HG03025 (cell line): ENCODE data around the gene FASTKD3.
A peak's percentile ranks its signal among the peaks of the same experiment; 100 is the strongest.

ENCODE experiments used
- ATAC-seq: cut with Tn5 transposase; IDR thresholded peaks from one replicate; pipeline ENCODE4 v1.9.1; 2021; ENCODE audit warnings: mild to moderate bottlenecking, moderate library complexity; ENCODE audit not compliant: unreplicated experiment, low FRiP score

FASTKD3 gene

DNA sequence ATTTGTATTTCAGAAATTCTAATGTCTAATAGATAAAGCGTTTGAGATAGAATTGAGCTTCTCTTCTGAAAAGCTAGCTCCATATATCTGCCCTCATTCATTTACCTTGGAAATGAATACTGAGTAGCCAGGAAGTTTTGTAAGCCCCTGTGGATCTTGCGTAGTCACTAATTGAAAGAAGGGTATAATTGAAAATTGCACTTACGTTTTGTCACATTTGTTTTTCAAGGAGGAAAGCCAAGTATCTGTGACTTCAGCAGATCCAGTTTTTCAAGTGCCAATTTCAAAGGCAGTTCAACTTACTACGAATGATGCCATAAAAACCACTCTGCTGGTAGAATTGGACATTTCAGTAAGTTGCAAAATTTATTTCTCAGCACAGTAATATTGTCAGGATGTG is 14.1 kb upstream of the FASTKD3 start:
- no peak for ATAC-seq

DNA sequence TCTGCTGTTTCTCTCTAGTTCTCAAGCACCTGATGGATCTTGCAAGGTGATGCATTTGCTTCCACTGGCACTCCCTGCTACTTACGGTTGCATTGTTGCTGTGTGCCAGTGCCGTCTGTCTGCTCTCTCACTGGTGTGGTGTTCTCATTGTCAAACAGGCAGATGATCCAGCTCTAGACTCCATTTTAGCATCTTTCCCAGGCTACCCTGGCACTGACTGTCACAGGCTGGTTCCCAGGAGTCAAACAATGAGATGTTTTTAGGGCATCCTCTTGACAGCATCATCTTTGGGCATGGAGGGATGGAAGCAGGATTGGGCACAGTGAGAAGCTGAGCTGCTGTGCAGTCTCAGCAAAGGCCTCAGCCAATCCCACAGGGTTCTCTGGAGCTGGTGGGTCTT is 13.0 kb upstream of the FASTKD3 start:
- ATAC-seq, result no peak

DNA sequence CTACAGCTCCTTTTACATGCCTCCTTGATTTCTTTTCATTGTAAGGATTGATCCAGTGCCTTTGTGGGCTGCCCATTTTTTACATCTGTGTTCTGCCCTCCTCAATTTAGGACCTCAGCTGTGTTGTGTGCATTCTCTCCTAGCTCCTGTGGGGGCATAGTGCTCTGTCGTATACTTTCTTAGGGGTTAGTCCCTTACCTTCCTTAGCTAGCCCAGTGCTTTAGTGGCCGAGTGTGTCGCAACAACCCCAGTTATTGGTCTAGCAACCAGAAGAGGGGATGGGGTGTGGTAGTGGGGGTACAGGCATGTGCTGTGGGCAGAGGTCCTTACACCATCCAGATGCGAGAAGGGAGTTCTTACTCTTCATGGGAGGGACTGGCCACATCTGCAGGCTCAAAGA is 12.3 kb upstream of the FASTKD3 start:
- no peak for ATAC-seq

DNA sequence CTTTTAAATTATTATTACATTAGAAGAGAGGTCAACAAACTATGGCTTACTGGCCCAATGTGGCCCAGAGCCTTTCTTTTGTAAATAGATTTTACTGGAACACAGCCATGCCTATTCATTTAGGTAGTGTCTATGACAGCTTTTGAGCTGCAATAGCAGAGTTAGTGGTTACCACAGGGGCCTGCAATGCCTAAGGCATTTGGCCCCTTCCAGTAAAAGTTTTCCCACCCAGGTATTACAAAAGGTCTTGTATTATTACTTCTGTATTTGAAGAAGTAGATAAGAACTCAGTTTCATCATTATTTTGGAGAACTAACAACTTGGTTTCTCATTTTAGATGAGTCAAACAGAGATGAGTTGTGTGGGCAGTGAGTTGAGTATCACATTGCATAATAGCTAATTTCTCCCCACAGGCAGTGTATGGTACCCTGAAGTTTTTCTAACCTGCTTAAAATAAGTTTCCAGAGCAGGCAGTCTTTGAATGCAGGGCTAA is 9.6 kb upstream of the FASTKD3 start:
- ATAC-seq, result peak; percentile 94

DNA sequence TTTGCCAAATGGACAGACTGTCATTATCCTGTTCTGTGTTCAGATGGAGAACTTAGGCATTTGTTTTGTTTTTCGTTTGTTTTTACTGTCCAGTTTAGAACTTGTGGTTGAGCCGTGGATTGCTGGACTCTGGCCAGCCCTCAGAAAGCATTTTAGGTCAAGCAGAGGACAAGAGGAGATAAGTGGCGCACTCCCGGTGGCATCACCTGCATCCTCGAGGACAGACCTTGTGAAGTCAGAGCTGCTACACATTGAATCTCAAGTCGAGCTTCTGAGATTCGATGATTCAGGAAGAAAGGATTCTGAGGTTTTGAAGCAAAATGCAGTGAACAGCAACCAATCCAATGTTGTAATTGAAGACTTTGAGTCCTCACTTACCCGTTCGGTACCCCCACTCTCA is 9.0 kb upstream of the FASTKD3 start:
- no peak for ATAC-seq

DNA sequence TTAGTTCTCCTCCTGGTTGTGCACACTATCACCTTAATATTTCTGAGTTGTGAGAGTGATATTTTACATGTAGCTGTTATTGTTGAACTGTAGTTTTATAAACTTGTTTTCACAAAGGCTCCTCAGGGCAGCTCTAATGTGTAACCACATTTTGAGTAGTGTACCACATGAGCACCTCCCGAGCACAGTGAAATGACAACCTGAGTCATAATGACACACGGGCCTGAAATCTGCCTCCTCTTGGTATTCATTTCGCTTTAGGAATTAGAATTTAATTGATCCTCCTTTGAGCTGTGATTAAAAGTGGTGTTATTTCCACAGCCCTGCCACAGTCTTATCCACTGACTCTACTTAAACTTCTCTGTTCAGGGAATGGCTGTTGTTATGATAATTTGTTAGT is 8.0 kb upstream of the FASTKD3 start:
- peak; percentile 29 for ATAC-seq

DNA sequence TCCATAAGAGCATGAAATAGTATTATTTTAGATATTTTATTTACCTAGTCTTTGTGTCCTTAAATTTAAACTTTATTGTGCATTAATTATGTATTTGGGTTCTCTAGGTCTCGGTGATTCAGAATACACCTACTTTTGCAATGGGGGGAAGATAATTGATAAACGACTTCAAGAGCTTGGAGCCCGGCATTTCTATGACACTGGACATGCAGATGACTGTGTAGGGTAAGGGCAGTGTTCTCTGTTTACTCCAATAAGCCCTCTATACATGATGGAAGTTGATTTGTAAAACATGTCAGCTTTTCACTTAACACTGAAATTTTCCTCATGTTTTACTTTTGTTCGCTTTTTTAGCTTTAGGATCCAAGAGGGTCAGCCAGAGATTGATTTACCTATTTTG is 6.3 kb upstream of the FASTKD3 start:
- ATAC-seq, result no peak

DNA sequence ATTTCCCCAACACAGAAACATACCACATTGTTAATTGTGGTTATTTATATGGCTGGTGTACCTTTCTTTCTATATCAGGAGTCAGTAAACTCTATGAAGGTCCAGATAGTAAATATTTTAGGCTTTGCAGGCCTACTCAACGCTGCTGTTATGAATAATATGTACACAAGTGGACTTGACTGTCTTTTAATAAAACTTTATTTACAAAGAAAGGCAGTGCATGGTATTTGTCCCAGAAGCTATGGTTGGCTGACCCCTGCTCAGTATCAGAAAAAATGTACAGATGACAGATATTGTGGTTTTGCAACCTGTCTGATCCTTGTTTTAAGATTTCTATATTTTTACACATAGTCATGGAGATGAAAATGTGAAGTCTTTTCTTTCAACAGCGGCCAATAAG is 5.8 kb upstream of the FASTKD3 start:
- no peak for ATAC-seq

DNA sequence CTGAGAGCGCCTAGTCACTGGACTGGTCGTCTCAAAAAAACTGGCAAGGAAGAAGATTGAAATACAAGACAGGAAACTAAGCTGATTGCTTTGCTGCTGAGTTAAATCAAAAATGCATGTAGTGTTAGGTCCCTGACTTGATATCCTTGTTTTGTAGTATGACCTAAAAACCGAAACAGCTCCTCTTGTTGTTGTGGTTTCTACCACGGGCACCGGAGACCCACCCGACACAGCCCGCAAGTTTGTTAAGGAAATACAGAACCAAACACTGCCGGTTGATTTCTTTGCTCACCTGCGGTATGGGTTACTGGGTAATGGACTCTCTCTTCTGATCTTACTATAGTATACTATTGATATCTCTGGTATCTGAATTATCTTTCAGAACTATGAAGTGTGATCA is 4.4 kb upstream of the FASTKD3 start:
- peak; percentile 25 for ATAC-seq

DNA sequence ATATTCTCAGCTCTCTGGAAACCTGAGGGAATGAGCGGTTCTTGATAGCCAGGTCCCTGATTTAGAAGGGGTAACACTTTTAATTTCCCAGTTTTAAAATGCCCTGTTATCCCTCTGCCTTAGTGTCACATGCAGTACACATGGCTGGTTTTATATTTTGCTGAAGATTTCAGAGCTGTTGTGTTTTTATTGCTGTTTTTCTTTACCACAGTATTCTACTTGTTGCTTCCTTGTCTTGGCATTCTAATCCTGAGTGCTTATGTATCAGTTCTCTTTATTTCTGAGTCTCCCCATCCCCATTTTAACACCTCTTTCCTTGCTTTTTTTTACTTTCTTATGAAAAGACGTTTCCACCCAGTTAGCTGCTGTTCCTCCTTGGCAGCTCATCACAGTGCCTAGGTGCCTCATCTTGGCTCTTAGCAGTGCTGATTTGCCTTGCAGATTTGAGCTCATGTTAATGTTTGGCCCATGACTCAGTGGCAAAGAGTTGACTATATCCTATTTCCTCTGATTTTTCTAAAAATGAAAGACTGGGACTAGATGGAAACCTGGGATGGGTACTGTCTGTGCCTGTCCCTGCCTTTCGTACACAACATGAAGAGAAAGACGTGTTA is 3.8 kb upstream of the FASTKD3 start:
- no peak for ATAC-seq

DNA sequence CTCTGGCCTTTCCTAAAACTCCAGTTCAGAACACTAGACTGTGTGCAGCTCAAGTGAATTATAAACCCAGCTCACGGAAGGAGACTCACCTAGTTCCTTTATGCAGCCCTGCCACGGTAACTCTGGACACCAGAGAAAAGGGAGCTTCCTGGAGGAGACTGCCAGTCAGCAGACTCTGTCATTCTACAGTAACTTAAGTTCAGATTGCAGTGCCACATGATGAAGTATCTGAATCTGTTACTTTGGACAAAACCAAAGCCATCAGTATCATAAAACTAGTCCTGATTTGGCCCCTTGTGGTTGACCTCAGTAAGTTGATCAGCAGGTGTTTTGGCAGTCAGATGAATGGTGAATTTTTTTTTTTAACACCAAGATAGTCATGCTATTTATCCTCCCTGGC is 2.8 kb upstream of the FASTKD3 start:
- no peak for ATAC-seq

DNA sequence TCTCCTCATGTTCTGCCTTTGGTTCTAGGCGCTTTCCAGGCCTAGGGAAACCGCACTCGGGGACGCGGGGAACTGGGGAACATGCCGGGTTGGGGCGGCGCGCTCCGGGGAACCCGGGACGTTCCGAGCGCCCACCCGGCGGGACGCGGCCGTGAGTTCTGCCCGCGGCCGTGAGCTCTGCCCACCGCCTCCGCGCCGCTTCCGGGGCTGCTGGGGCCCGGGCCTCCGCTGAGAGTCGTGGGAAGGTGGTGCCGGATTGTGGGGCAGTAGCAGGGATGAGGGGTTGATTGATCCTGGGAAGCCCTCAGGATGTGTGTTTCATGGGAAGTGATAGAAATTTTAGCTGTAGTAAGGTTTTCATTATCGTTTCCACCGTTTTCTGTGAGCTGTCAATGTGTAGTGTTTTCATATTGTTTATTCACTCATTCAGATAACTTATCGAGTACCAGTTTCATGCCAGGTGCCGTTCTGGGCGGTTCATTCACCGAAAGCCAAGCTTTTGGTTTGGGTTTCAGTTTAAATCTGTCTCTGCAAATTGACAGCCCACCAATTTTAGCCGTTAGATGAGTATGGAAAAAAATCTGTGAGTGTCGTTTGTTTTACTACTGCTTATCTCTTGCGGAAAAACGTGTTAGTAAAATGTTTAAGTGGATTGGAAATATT is 774 bp upstream of the FASTKD3 start:
- ATAC-seq, result peak; percentile 28

DNA sequence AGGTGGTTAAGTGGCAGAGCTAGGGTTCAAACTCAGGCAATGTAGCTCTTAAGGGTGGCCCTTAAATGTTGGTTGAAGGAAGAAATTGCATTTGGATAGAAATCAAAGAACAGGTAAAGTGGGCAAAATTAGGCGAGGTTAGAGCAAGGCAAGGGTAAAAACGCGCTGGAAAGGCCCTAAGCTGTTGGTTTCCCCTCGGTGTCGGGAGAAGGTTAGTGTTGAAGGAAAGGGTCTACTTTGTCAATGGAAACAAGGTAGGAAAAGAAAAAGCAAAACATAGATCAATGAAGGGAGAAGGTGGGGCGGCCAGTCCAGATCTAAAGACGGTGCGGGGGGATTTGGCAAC is 431 bp downstream of the FASTKD3 start:
- no peak for ATAC-seq

DNA sequence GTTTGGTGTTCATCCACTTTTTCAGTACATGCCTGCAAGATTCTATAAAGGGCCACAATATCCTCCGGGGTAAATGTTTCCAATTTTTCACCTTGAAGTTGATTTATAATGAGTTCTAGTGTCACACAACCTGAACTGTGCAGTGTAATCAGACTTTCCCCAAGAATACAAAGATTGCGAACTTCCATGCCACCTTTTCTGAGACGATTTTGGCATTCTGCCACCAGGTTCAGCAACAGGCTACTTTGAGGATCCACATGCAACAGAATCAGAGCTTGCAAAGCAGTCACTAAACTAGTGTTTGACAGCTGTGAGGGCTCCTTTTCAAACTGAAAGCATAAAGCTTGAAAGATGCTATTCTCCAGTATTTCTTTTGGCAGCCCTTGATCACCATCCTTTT is 1.6 kb downstream of the FASTKD3 start:
- ATAC-seq, result no peak

DNA sequence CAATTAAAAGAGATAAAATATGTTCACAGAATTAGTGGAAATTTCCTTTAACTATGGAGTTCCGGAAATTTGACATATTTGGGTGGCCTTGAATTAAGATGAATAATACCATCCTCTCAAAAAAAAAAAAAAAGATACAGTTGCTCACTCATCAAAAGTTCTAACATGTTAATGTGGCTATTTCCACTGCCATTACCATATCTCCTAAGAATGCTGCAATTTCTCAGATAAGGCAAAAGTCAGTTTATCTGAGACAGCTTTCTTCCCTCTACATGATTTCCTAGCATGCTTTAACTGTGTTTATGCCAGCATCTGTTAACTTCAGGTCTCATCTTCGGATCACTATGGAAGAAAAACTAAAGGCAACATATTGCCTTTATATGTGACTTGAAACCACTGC is 2.6 kb downstream of the FASTKD3 start:
- no peak for ATAC-seq

DNA sequence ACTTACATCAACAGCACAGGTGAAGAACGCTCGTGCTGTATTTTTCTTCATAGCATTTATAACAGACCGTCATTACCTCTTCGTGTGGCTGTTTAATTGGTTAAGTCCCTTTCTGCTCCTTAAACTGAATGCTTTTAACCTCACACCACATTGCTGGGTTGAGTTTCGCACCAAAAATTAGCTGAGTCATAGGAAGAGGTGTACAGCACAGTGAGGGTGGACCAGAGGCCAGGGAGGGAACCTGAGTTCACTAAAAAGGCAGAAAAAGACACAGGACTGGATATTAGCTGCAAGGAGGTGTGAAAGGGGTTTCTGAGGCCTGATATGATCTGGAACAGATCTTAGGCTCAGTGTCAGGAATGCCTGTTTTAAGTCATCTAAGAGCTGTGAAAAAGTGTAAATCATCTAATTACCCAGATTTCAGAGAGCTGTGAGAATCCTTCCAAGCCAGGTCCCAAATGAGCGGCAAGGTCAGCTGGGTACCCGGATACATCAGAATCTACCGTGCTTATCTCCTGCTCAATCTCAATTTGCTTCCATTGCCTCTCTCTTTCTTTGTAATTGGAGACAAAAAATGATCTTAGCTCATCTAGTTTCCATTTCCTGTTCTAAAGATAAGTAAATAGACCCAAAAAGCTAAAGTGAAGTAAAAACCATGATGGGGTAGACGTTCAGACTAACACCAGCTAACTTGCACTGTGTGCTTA is 10.8 kb downstream of the FASTKD3 start:
- ATAC-seq, result no peak

DNA sequence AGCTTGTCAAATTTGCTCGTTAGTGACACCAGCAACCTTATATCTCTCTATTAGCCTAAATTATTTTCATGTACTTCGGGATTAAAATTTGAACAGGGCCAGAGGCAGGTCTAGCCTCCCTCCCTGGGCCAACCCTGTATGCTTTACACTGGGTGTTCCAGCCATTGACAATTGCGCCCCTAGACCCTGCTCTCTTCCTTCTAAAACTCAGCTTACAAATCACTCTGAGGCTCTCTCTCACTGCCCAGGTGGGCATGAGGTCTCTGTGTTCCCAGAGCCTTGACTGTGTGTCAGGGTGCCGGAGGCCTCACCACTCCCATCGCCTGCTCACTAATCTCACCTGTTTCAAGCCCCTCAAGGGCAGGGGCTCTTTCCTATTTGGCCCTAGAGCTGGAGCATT is 11.5 kb downstream of the FASTKD3 start:
- no peak for ATAC-seq

DNA sequence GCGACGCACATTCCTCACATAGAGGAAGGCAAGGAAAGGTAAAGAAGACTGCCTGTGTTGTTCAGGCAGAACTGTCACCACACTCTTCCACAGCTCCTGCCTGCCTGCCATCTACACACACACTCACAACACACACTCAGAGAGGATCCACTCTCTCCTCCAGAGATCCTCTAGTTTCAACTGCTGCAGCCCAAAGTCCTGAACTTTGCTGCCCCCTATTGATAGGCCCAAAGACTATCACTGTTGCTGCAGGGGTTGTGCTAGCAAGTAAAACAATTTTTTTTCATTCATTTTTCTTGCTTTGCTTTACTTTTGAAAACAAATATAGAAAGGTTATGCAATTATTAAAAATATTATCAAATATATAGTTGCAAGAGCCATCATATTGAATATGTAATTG is 12.0 kb downstream of the FASTKD3 start:
- no peak for ATAC-seq

DNA sequence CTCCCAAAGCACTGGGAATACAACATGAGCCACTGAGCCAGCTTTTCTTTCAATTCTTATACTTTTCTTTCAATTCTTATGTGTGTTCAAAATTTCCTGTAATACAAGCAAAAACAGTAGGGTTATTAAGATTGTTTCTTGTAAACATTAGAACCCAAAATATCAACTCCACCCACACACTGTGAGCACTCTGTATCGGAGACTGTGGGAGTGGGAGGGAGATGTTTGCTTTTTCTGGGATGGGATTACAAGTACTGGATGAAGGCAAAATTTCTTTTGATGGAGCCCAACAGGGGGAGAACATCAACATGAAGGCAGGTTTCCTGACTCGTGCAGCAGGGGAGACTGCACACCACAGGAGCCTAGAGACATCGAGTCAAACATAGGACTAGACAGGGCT is 13.2 kb downstream of the FASTKD3 start:
- no peak for ATAC-seq

DNA sequence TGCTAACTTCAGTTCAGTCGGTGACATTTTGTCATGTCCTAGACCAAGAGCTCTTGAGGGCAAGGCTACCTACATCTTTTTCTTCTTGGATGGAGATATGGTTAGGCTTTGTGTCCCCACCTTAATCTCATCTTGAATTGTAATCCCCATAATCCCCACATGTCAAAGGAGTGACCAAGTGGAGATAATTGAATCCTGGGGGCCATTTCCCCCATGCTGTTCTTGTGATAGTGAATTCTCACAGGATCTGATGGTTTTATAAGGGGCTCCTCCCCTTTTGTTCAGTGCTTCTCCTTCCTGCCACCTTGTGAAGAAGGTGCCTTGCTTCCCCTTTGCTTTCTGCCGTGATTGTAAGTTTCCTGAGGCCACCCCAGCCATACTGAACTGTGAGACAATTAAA is 15.8 kb downstream of the FASTKD3 start:
- no peak for ATAC-seq

DNA sequence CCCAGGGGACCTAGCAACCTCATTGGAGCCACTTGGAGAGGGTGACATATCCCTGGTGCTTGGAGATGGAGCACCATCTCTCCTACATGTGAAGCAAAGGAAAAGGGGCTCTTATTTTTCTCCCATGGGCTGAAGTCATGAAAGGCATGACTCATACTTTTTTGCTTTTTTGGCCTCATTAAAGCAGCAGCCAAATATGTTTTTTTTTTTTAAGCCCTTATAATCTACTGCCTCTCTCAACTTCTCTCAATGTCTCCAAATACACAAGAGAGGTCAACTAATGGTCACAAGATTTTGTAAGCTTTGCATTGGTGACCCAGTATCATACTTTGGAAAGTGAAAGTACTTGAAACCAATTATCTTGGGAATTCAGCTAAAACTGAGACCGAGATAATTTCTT is 16.3 kb downstream of the FASTKD3 start:
- no peak for ATAC-seq
